AG04450 (cell line): ENCODE data around the gene GPR55. TPM values are rescaled to one million over a fixed set of nuclear protein-coding genes. Genes with fewer than 3 reads are reported as not detected.

ENCODE experiments used
- CTCF ChIA-PET: fragments of 300-600, 350-600 bp; formaldehyde crosslinking; extraction: SDS; loops from one replicate; lab custom pipeline; 2022; ENCODE audit warnings: antibody characterized with exemption, inconsistent platforms; lab: Charles Lee
- POLR2A ChIA-PET: fragments of 350-600 bp; formaldehyde crosslinking; extraction: SDS; loops from one replicate; lab custom pipeline; 2021; ENCODE audit warnings: antibody characterized with exemption, inconsistent platforms; lab: Yijun Ruan, JAX
- DNase-seq: peaks from one replicate; pipeline ENCODE4 v3.0.0-alpha.2; 2011; ENCODE audit warnings: low read depth, low spot score
- H3K27ac ChIP-seq: one replicate; pipeline ENCODE4 v1.5.1; 2012; ENCODE audit warnings: low read depth, low read length, control low read depth
- H3K27me3 ChIP-seq: one replicate; pipeline ENCODE4 v1.6.0; 2012; ENCODE audit warnings: low read length; ENCODE audit not compliant: control insufficient read depth, insufficient read depth
- H3K4me3 ChIP-seq: 2 replicates; pipeline ENCODE4 v1.5.1; 2011; ENCODE audit warnings: mild to moderate bottlenecking, low read depth, low read length, control low read depth
- H3K9me3 ChIP-seq: 2 replicates; pipeline ENCODE4 v1.5.1; 2012; ENCODE audit warnings: low read length; ENCODE audit not compliant: control insufficient read depth, insufficient read depth
- CTCF ChIP-seq: IDR thresholded peaks from 2 replicates; pipeline ENCODE4 v1.5.1; 2011; ENCODE audit warnings: low read depth, low read length, control low read depth, inconsistent platforms
- polyA plus RNA-seq: library from polyadenylated mRNA; depleted of rRNA; stranded (reverse); fragments of >200 nt; gene quantifications from 2 replicates; pipeline ENCODE4 v1.2.3, GENCODE V29; 2011

Gene GPR55
- polyA plus RNA-seq, 1 experiment, result not detected

DNA sequence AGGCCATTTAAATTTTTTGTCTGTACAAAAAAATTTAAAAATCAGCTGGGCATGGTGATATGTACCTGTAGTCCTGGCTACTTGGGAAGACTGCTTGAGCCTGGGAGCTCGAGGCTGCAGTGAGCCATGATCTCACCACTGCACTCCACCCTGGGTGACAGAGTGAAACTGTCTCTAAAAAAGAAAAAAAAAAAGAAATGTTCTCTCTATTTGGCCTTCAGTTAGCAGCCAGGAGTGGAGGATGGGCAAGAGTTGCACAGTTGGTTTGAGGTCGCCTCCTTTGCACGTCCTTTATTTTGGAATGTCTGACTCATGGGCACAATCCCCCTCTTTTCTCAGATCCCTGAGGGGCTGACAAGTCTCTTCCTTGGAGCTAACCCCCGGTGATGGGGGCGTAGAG is 34.0 kb downstream of the GPR55 start:
- DNase-seq, result no peak
- H3K27me3 ChIP-seq, result peaks cover 14% of the 10 kb centered on the region
- POLR2A ChIA-PET, result no interaction called here
- no peaks in the 10 kb centered on the region; the same call in 1 of the 2 replicates for H3K9me3 ChIP-seq
- CTCF ChIA-PET, result interaction anchor here (1.2 kb wide), 1 partner anchor 10 kb away, joined by 4 read pairs; no protein-coding TSS in a partner anchor
- no peak overlapping the region for H3K4me3 ChIP-seq
- no peak for TF ChIP-seq CTCF
- no peak overlapping the region for H3K27ac ChIP-seq

- ChIA-PET POLR2A (no interaction called here), CTCF (interaction anchor here (0.6 to 1.2 kb wide), 2 partner anchors 10 to 66 kb away, joined by 3 to 4 read pairs; no protein-coding TSS in a partner anchor)
- Histone ChIP-seq H3K27me3 (peaks cover 14% of the 10 kb centered on the region), H3K4me3 (no peak overlapping the region), H3K9me3 (no peaks in the 10 kb centered on the region; the same call in 1 of the 2 replicates), H3K27ac (no peak overlapping the region)
- DNase-seq, result no peak
- TF ChIP-seq CTCF, result no peak
Measured at GRCh38 chr2:230890646-230891045, 34.4 kb downstream of the GPR55 start.

GRCh38 chr2:230889911-230890601 is 35.0 kb downstream of the GPR55 start:
- Histone ChIP-seq H3K27me3 (peaks cover 14% of the 10 kb centered on the region), H3K27ac (no peak overlapping the region), H3K9me3 (no peaks in the 10 kb centered on the region; the same call in 1 of the 2 replicates), H3K4me3 (no peak overlapping the region)
- ChIA-PET CTCF (interaction anchor here (0.6 kb wide), 1 partner anchor 66 kb away, joined by 3 read pairs; no protein-coding TSS in a partner anchor), POLR2A (no interaction called here)
- DNase-seq, result no peak
- TF ChIP-seq CTCF, result no peak

DNA sequence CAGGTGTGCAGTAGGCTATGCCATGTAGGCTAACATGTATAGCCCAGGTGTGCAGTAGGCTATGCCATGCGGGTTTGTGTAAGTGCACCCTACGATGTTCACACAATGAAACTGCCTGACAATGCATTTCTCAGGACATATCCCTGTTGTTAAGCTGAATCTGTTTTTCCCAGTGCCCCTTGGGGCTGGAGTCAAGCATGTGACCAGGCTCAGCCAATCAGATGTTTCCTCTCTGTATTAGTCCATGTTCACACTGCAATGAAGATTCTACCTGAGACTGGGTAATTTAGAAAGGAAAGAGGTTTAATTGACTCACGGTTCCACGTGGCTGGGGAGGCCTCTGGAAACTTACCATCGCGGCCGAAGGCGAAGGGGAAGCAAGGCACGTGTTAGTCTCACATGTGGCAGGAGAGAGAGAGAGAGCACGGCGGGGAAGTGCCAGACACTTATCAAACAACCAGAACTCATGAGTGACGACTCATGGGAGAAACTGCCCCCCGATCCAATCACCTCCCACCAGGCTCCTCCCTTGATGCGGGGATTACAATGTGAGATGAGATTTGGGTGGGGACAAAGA is 36.1 kb downstream of the GPR55 start:
- no peak for DNase-seq
- TF ChIP-seq CTCF, result no peak
- ChIA-PET POLR2A (no interaction called here), CTCF (interaction anchor here (0.6 to 1.4 kb wide), 3 partner anchors 14 to 41 kb away, joined by 3 read pairs; no protein-coding TSS in a partner anchor)
- Histone ChIP-seq H3K27ac (no peak overlapping the region), H3K4me3 (no peak overlapping the region), H3K9me3 (no peaks in the 10 kb centered on the region; the same call in 1 of the 2 replicates), H3K27me3 (peaks cover 14% of the 10 kb centered on the region)

DNA sequence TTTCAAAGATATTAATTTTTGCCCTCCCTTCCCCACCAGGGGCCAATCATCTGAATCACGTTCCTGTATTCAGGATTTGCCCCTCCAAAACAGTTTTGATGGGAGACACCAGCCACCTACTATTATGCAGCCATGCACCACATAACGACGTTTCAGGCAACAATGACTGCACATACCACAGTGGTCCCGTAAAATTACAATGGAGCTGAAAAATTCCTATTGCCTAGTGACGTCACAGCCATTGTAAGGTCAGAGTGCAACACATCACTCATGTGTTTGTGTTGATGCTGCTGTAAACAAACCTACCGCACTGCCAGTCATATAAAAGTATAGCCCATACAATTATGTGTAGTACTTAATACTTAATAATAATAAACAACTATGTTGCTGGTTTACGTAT is 37.7 kb downstream of the GPR55 start:
- TF ChIP-seq CTCF, result no peak
- ChIA-PET POLR2A (no interaction called here), CTCF (interaction anchor here (1.4 kb wide), 1 partner anchor 15 kb away, joined by 3 read pairs; no protein-coding TSS in a partner anchor)
- no peak overlapping the region for H3K4me3 ChIP-seq
- DNase-seq, result no peak
- no peaks in the 10 kb centered on the region; the same call in 1 of the 2 replicates for H3K9me3 ChIP-seq
- H3K27ac ChIP-seq, result no peak overlapping the region
- peaks cover 14% of the 10 kb centered on the region for H3K27me3 ChIP-seq
